ENCODE results near the gene COL23A1.

COL23A1 gene

GRCh38 chr5:178350361-178351220, 239.6 kb downstream of the COL23A1 start:
- no peak for DNase-seq

GRCh38 chr5:178349625-178350353, 240.4 kb downstream of the COL23A1 start:
- DNase-seq: no peak

- no peak for DNase-seq
These were observed 241.1 kb downstream of the COL23A1 start for GRCh38 chr5:178349075-178349511.

- no peak for DNase-seq
These were observed 241.7 kb downstream of the COL23A1 start for GRCh38 chr5:178348356-178349074.

GRCh38 chr5:178347956-178348355, 242.2 kb downstream of the COL23A1 start:
- no peak for DNase-seq

- DNase-seq: no peak
These were observed 243.4 kb downstream of the COL23A1 start for GRCh38 chr5:178346607-178347334.

GRCh38 chr5:178343306-178343705, 246.9 kb downstream of the COL23A1 start:
- no peak for DNase-seq

- DNase-seq: no peak
These were observed 248.4 kb downstream of the COL23A1 start for GRCh38 chr5:178341851-178342140.

GRCh38 chr5:178341091-178341850, 248.9 kb downstream of the COL23A1 start:
- no peak for DNase-seq

GRCh38 chr5:178340637-178341036, 249.6 kb downstream of the COL23A1 start:
- no peak for DNase-seq

GRCh38 chr5:178340187-178340586, 250.0 kb downstream of the COL23A1 start:
- no peak for DNase-seq

GRCh38 chr5:178339272-178339671, 250.9 kb downstream of the COL23A1 start:
- no peak for DNase-seq

- no peak for DNase-seq
These were observed 251.4 kb downstream of the COL23A1 start for GRCh38 chr5:178338750-178339144.

GRCh38 chr5:178338126-178338749, 252.0 kb downstream of the COL23A1 start:
- DNase-seq: no peak

GRCh38 chr5:178337334-178337741, 252.9 kb downstream of the COL23A1 start:
- DNase-seq: no peak

- no peak for DNase-seq
These were observed 253.3 kb downstream of the COL23A1 start for GRCh38 chr5:178336889-178337288.

GRCh38 chr5:178335302-178336030, 254.7 kb downstream of the COL23A1 start:
- no peak for DNase-seq

GRCh38 chr5:178334861-178335260, 255.3 kb downstream of the COL23A1 start:
- DNase-seq: no peak

GRCh38 chr5:178333821-178334481, 256.2 kb downstream of the COL23A1 start:
- no peak for DNase-seq

- DNase-seq: no peak
These were observed 258.0 kb downstream of the COL23A1 start for GRCh38 chr5:178332210-178332641.
